CD14-positive monocyte (primary cell): Measurements from ENCODE around the gene AP1G2. TPM values are rescaled to one million over a fixed set of nuclear protein-coding genes. Genes with fewer than 3 reads are reported as not detected.

Experiments used
- DNase-seq, 3 donors: peaks; one replicate each; pipeline ENCODE4 v3.0.0-alpha.2; 2011 to 2022
- H2AFZ ChIP-seq: 2 replicates; pipeline ENCODE4 v1.6.0; 2012; ENCODE audit warnings: mild to moderate bottlenecking, low read depth, low read length, inconsistent platforms; ENCODE audit not compliant: insufficient read depth, poor library complexity, severe bottlenecking
- H3K27ac ChIP-seq, 2 donors: 1 replicate in 1 of 2; 2 replicates in 1 of 2; pipeline ENCODE4 v1.5.1; 2012 to 2013; ENCODE audit warnings: low read length in 2 of 2, control low read depth in 1 of 2, inconsistent platforms in 1 of 2, low read depth in 1 of 2, mild to moderate bottlenecking in 1 of 2
- H3K27me3 ChIP-seq, 2 donors: one replicate each; pipeline versions ENCODE4 v1.6.0 to v1.6.1; 2011 to 2013; ENCODE audit warnings: low read length in 2 of 2; ENCODE audit not compliant: control insufficient read depth in 2 of 2, insufficient read depth in 2 of 2
- H3K36me3 ChIP-seq, 2 donors: replicated peaks in 1 of 2; 1 replicate in 1 of 2; 2 replicates in 1 of 2; pipeline versions ENCODE4 v1.5.1 to v1.6.1; 2012 to 2013; ENCODE audit warnings: low read length in 2 of 2, control low read depth in 1 of 2, inconsistent platforms in 1 of 2, mild to moderate bottlenecking in 1 of 2; ENCODE audit not compliant: insufficient read depth in 2 of 2, control insufficient read depth in 1 of 2
- H3K4me1 ChIP-seq, 2 donors: 1 replicate in 1 of 2; 2 replicates in 1 of 2; pipeline versions ENCODE4 v1.5.1 to v1.6.1; 2012 to 2013; ENCODE audit warnings: low read length in 2 of 2, control low read depth in 1 of 2, inconsistent platforms in 1 of 2, mild to moderate bottlenecking in 1 of 2, moderate library complexity in 1 of 2; ENCODE audit not compliant: insufficient read depth in 2 of 2, control insufficient read depth in 1 of 2
- H3K4me2 ChIP-seq: replicated peaks from 2 replicates; pipeline ENCODE3; 2012; ENCODE audit warnings: low read length, moderate library complexity, mild to moderate bottlenecking; ENCODE audit not compliant: poor library complexity, severe bottlenecking; ENCODE audit errors: extremely low read depth
- H3K4me3 ChIP-seq, 3 experiments: fragments of 200-600 bp in 1 of 3; sonication (generic) in 1 of 3; replicated peaks in 1 of 3; 1 replicate in 2 of 3; 2 replicates in 1 of 3; pipeline ENCODE4 v1.5.1; 2011 to 2013; ENCODE audit warnings: low read length in 3 of 3, mild to moderate bottlenecking in 3 of 3, control low read depth in 2 of 3, low read depth in 2 of 3, inconsistent platforms in 1 of 3, moderate library complexity in 1 of 3
- H3K79me2 ChIP-seq: 2 replicates; pipeline ENCODE4 v1.6.0; 2012; ENCODE audit warnings: mild to moderate bottlenecking, control low read depth, inconsistent platforms, low read length, moderate library complexity; ENCODE audit not compliant: insufficient read depth
- H3K9ac ChIP-seq: 2 replicates; pipeline ENCODE4 v1.6.0; 2017; ENCODE audit warnings: low read length, mild to moderate bottlenecking; ENCODE audit not compliant: insufficient read depth, poor library complexity, severe bottlenecking
- H3K9me3 ChIP-seq, 2 donors: replicated peaks in 1 of 2; 1 replicate in 1 of 2; 2 replicates in 1 of 2; pipeline versions ENCODE4 v1.5.1 to v1.6.1; 2012 to 2013; ENCODE audit warnings: low read length in 2 of 2, control low read depth in 1 of 2; ENCODE audit not compliant: control insufficient read depth in 1 of 2, insufficient read depth in 1 of 2
- H4K20me1 ChIP-seq: 2 replicates; pipeline ENCODE4 v1.6.0; 2012; ENCODE audit warnings: mild to moderate bottlenecking, low read length, control low read depth, moderate library complexity; ENCODE audit not compliant: insufficient read depth
- H3K27ac Mint-ChIP-seq, 7 donors: one replicate each; pipeline ENCODE4 v1.8.0; 2020; ENCODE audit warnings: mild to moderate bottlenecking in 7 of 7, mixed read lengths in 7 of 7, moderate library complexity in 6 of 7, inconsistent platforms in 2 of 7
- H3K27me3 Mint-ChIP-seq, 3 donors: one replicate each; pipeline ENCODE4 v1.8.0; 2021 to 2022; ENCODE audit warnings: low read depth in 3 of 3, mild to moderate bottlenecking in 3 of 3, mixed read lengths in 3 of 3, moderate library complexity in 3 of 3, inconsistent platforms in 1 of 3
- H3K36me3 Mint-ChIP-seq, 2 donors: one replicate each; pipeline ENCODE4 v1.8.0; 2020; ENCODE audit warnings: mixed read lengths in 2 of 2, inconsistent platforms in 1 of 2, mild to moderate bottlenecking in 1 of 2
- H3K4me1 Mint-ChIP-seq: one replicate; pipeline ENCODE4 v1.8.0; 2020; ENCODE audit warnings: mild to moderate bottlenecking, mixed read lengths
- H3K4me3 Mint-ChIP-seq, 2 donors: one replicate each; pipeline ENCODE4 v1.8.0; 2020; ENCODE audit warnings: mild to moderate bottlenecking in 2 of 2, mixed read lengths in 2 of 2, moderate library complexity in 1 of 2
- H3K9me3 Mint-ChIP-seq, 7 donors: one replicate each; pipeline ENCODE4 v1.8.0; 2020 to 2022; ENCODE audit warnings: mixed read lengths in 7 of 7, mild to moderate bottlenecking in 6 of 7, moderate library complexity in 6 of 7, inconsistent platforms in 2 of 7
- CTCF ChIP-seq: fragments of 200-600 bp; IDR thresholded peaks from one replicate; pipeline ENCODE4 v1.8.0; 2022; ENCODE audit warnings: antibody characterized with exemption, mild to moderate bottlenecking
- WGBS: methylation state at CpG from one replicate; pipeline ENCODE4 v1.1.5; 2013; ENCODE audit warnings: missing lambda C conversion rate; ENCODE audit not compliant: insufficient coverage; 5-methylcytosine and 5-hydroxymethylcytosine counted together
- intact Hi-C, 2 donors: fragments of 100-400 bp; cut with micrococcal nuclease; formaldehyde crosslinking; loops; one replicate each; pipeline versions ENCODE4 v1.15.0 to v1.15.1; 2023
- polyA plus RNA-seq, 3 donors: library from polyadenylated mRNA; depleted of rRNA in 1 of 3; unstranded in 2 of 3; stranded (reverse) in 1 of 3; fragments of 300-500 nt in 2 of 3; fragments of >200 nt in 1 of 3; fragmentation: Illumina TruSeq in 2 of 3; gene quantifications; 1 replicate in 2 of 3; 2 replicates in 1 of 3; pipeline ENCODE4 v1.2.3, GENCODE V29; 2012 to 2021

The AP1G2 gene
- polyA plus RNA-seq, 3 donors: 32.2 to 437 (median 37.0) TPM

GRCh38 chr14:23559010-23559925, 8.3 kb downstream of the AP1G2 start:
- peaks cover 47 to 62% of the 10 kb centered on the region in 2 donors for H3K36me3 ChIP-seq
- H3K4me2 ChIP-seq: no peak overlapping the region

More at GRCh38 chr14:23559010-23559925, 8.3 kb downstream of the AP1G2 start:
- TF ChIP-seq CTCF: peak; percentile 96
- no peak overlapping the region for H3K4me3 ChIP-seq
- no peak overlapping the region for H2AFZ ChIP-seq
- H3K4me1 ChIP-seq: peaks cover 26 to 36% of the 10 kb centered on the region in 2 donors
- intact Hi-C loops: no loop called here
- DNase-seq: peak; percentile 47 to 65 (median 56)
- peaks cover 34% of the 10 kb centered on the region for H3K4me1 Mint-ChIP-seq
- no peaks in the 10 kb centered on the region for H3K27me3 ChIP-seq
- H3K9me3 Mint-ChIP-seq: no peaks in the 10 kb centered on the region
- H3K27ac ChIP-seq: peak overlapping the region in 1 of 2 donors; percentile 32
- H3K4me3 Mint-ChIP-seq: no peak overlapping the region
- H3K27me3 Mint-ChIP-seq: peaks cover 0 to 1% (median 0%) of the 10 kb centered on the region in 3 donors
- 86% methylated on average over 16 of the region's 21 CpGs for WGBS
- H3K27ac Mint-ChIP-seq: peak overlapping the region in 4 of 7 donors; percentile 6 to 80 (median 26)
- H3K9ac ChIP-seq: no peak overlapping the region
- H3K79me2 ChIP-seq: peaks cover 18% of the 10 kb centered on the region
- H3K36me3 Mint-ChIP-seq: peaks cover 45 to 61% of the 10 kb centered on the region in 2 donors
- H3K9me3 ChIP-seq: no peaks in the 10 kb centered on the region
- H4K20me1 ChIP-seq: peaks cover 24% of the 10 kb centered on the region
